Measurements from ENCODE around the gene KCNJ12. TPM values are rescaled to one million over a fixed set of nuclear protein-coding genes. Genes with fewer than 3 reads are reported as not detected.

KCNJ12 gene
- total and polyA plus RNA-seq, 12 donors, result 0.39 to 3.9 (median 0.97) TPM

DNA sequence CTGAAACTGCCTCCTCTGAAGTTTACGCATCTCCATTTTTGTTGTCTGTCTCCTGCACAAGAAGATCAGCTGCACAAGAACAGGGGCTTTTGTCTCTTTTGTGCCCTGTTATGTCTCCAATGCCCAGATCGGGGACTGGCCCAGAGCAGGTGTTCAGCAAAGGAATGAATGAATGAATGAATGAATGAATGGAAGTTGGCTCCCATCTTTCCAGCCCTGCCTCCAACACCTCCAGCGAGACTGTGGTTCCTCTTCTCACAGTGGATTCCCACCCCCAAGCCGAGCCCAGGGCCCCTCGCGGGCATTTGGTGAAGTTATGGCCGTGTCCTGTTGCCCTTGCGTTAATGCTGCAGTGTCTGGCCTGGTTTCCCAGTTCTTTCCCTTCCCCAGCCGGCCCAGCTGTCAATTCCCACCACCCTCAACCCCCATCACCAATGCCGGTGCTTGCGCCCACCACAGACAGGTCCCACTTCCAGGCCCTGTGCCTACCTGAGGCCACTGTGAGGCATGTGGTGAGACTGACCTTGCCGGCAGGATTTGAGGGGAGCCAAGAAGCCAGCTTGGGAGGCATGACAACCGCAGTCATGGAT lies 21.3 kb upstream of the KCNJ12 start:
- Histone ChIP-seq H3K36me3 (replicated peaks in 1 of 2) (no peaks in the 10 kb centered on the region), H3K9me3 (replicated peaks in 1 of 3) (no peaks in the 10 kb centered on the region), H3K27ac (no peak overlapping the region), H3K4me1 (replicated peaks in 1 of 2) (no peaks in the 10 kb centered on the region), H3K27me3 (no peaks in the 10 kb centered on the region), H3K4me3 (no peak overlapping the region)
- DNase-seq, result no peak
- WGBS, 4 donors, result 80 to 90% (median 88%) methylated on average over 13 of the region's 13 CpGs
- TF ChIP-seq, protein P1, sequence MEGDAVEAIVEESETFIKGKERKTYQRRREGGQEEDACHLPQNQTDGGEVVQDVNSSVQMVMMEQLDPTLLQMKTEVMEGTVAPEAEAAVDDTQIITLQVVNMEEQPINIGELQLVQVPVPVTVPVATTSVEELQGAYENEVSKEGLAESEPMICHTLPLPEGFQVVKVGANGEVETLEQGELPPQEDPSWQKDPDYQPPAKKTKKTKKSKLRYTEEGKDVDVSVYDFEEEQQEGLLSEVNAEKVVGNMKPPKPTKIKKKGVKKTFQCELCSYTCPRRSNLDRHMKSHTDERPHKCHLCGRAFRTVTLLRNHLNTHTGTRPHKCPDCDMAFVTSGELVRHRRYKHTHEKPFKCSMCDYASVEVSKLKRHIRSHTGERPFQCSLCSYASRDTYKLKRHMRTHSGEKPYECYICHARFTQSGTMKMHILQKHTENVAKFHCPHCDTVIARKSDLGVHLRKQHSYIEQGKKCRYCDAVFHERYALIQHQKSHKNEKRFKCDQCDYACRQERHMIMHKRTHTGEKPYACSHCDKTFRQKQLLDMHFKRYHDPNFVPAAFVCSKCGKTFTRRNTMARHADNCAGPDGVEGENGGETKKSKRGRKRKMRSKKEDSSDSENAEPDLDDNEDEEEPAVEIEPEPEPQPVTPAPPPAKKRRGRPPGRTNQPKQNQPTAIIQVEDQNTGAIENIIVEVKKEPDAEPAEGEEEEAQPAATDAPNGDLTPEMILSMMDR (IDR thresholded peaks at IDR 0.05), result no peak
- TF ChIP-seq POLR2A (IDR thresholded peaks at IDR 0.05), result no peak
- intact Hi-C loops (cut with DNase I), result no loop called here

DNA sequence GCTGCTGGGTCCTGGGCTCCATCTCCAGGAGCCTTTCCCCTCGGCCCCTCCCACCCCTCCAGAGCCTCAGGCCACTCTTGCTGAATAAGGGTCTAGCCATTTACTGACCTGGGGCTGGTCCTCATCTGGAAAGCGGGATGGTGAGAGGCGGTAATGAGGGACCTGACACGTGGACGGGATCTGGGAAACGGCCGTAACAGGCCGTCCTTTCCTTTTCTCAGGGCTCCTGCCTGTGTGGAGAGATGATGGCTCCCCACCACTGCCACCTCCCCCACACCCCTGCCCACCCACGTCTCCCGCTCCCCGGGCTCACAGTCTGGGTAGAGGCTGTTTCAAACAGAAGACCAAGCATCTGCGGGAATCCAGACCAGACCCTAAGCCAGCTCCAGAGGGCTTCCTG lies 20.6 kb upstream of the KCNJ12 start:
- Histone ChIP-seq H3K36me3 (replicated peaks in 1 of 2) (no peaks in the 10 kb centered on the region), H3K4me3 (no peak overlapping the region), H3K27ac (no peak overlapping the region), H3K9me3 (replicated peaks in 1 of 3) (no peaks in the 10 kb centered on the region), H3K4me1 (replicated peaks in 1 of 2) (no peaks in the 10 kb centered on the region), H3K27me3 (no peaks in the 10 kb centered on the region)
- no peak for DNase-seq
- TF ChIP-seq POLR2A (IDR thresholded peaks at IDR 0.05), result no peak
- intact Hi-C loops (cut with DNase I), result no loop called here
- WGBS, 4 donors, result 64 to 88% (median 84%) methylated on average over 5 to 12 of the region's 12 CpGs

DNA sequence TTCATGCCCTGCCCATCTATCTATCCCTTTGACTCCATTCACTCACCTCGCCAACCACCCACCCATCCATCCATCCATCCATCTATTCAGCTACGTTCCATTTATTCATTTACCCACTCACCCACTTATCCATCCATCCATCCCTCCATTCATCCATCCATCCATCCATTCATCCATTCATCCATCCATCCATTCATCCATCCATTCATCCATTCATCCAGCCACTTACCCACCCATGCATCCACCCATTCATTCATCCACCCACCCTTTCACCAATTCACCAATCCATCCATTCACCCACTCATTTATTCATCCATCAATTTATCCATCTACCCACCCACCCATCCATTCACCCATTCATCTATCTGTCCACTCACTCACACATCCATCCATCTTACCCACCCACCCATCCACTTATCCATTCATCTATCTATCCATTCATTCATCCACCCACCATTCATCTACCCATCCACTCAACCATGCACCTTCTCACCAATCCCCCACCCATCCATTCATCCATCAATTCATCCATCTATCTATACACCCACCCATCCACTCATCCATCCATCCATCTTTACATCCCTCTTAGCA lies 19.5 kb upstream of the KCNJ12 start:
- Histone ChIP-seq H3K27me3 (no peaks in the 10 kb centered on the region), H3K9me3 (replicated peaks in 1 of 3) (no peaks in the 10 kb centered on the region), H3K4me1 (replicated peaks in 1 of 2) (no peaks in the 10 kb centered on the region), H3K27ac (no peak overlapping the region), H3K4me3 (no peak overlapping the region), H3K36me3 (replicated peaks in 1 of 2) (no peaks in the 10 kb centered on the region)
- DNase-seq, result no peak
- intact Hi-C loops (cut with DNase I), result no loop called here
- TF ChIP-seq POLR2A (IDR thresholded peaks at IDR 0.05), result no peak
- 91 to 96% (median 94%) methylated on average over 2 of the region's 2 CpGs for WGBS, 4 donors

DNA sequence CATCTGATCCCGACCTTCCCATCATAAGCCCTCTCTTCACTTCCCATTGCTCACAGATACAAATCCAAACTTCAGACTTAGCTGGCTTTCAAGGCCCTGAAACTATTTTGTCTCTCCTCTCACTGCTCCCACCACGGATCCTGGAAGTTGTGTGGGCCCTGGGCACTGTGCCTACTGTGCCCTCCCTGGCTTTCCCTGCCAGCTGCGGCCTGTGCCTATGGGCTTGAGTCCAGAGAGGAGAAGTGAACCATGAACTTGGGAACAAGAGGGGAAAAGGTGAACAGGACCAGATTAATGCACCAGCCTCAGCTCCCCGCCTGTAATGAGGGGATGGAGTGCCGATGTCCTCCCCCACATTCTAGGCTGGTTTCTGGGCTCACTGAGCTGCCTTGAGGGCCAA lies 18.9 kb upstream of the KCNJ12 start:
- TF ChIP-seq, protein P1 (IDR thresholded peaks at IDR 0.05), result no peak
- no peak for TF ChIP-seq POLR2A (IDR thresholded peaks at IDR 0.05)
- H3K4me3 ChIP-seq, result no peak overlapping the region
- DNase-seq, result no peak
- H3K4me1 ChIP-seq (replicated peaks in 1 of 2), result no peaks in the 10 kb centered on the region
- H3K36me3 ChIP-seq (replicated peaks in 1 of 2), result no peaks in the 10 kb centered on the region
- H3K27ac ChIP-seq, result no peak overlapping the region
- H3K27me3 ChIP-seq, result no peaks in the 10 kb centered on the region
- WGBS, 4 donors, result 65 to 87% (median 85%) methylated on average over 4 to 5 of the region's 5 CpGs
- intact Hi-C loops (cut with DNase I), result no loop called here
- no peaks in the 10 kb centered on the region for H3K9me3 ChIP-seq (replicated peaks in 1 of 3)

DNA sequence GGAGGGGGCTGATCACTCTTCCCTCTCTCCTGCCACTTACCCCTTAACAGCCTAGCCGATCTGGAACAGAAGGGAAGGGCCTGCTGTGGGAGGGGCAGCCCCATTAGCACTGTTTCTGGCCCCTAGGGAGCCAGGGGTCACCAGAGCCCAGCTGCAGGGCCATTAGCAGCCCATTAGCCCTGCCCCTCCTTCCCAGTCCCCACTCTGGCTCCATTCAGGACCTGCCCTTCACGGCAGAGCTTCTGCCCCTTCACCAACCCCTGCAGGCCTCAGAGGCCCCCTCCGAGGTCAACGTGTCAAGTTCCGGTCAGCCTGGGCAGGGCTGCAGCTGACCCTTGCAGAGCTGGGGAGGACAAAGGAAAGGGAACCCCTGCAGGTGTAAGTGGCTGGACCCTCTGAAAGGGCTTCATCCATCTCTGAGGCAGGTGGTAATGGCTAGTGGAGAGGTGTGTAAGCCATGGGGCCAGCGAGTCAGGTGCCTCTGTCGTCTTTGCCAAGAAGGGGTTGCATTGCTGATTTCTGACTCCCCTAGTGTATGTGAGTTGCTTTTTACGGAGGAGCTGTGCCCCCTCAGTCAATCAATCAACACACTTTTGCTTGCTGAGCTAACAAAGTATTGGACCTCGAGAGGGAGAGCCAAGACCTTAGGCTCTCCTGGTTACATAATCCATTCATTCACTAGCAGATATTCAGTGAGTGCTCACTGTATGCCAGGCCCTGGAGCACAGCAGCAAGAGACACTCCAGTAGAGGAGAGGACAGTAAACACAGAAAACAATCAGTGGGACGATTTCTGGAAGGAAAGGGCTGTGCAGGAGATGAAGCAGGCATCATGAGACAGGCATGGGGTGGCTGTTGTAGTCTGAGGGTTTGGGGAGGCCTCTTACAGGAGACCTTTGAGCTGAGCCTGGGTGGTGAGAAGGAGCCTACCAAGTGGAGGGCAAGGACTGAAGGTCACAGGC lies 18.2 kb upstream of the KCNJ12 start:
- 47 to 82% (median 70%) methylated on average over 6 to 10 of the region's 10 CpGs for WGBS, 4 donors
- Histone ChIP-seq H3K27ac (no peak overlapping the region), H3K27me3 (no peaks in the 10 kb centered on the region), H3K4me1 (replicated peaks in 1 of 2) (no peaks in the 10 kb centered on the region), H3K9me3 (replicated peaks in 1 of 3) (no peaks in the 10 kb centered on the region), H3K36me3 (replicated peaks in 1 of 2) (no peaks in the 10 kb centered on the region), H3K4me3 (no peak overlapping the region)
- TF ChIP-seq, protein P1 (IDR thresholded peaks at IDR 0.05), result no peak
- TF ChIP-seq POLR2A (IDR thresholded peaks at IDR 0.05), result no peak
- intact Hi-C loops (cut with DNase I), result no loop called here
- DNase-seq, result no peak

Data from adrenal gland (tissue), 12 donors.